HG02571 (cell line): Measurements from ENCODE around the gene OR5T2.
"Not testable (repeated sequence)": the region's sequence is repeated elsewhere in the genome, so short reads cannot be mapped to it uniquely, and the experiment has no call there.

Source experiments
- ATAC-seq: cut with Tn5 transposase; IDR thresholded peaks from one replicate; pipeline ENCODE4 v1.9.1; 2021; ENCODE audit warnings: mild to moderate bottlenecking, moderate library complexity; ENCODE audit not compliant: unreplicated experiment

The OR5T2 gene

GRCh38 chr11:56234155-56234554 is at the start of gene OR5T2:
OR5T2 (minus strand) TSS chr11:56234255; CDS start chr11:56233062, 1,193 bp downstream.
- no peak for ATAC-seq

GRCh38 chr11:56273854-56274253 is 39.8 kb upstream of the OR5T2 start, which contains the start of gene OR5T1:
OR5T1 (plus strand) TSS chr11:56274154; CDS start chr11:56275639, 1,485 bp downstream.
- no peak for ATAC-seq

GRCh38 chr11:56271092-56271491 is 37.0 kb upstream of the OR5T2 start:
- no peak for ATAC-seq

GRCh38 chr11:56251954-56252353 is 17.9 kb upstream of the OR5T2 start, which contains the start of gene OR5T3:
OR5T3 (plus strand) TSS chr11:56252254; CDS start chr11:56252254, 0 bp downstream.
- no peak for ATAC-seq

GRCh38 chr11:56219735-56220134 is 14.3 kb downstream of the OR5T2 start:
- not testable (repeated sequence) for ATAC-seq

GRCh38 chr11:56214537-56214936 is 19.5 kb downstream of the OR5T2 start:
- no peak for ATAC-seq

GRCh38 chr11:56207790-56208189 is 26.3 kb downstream of the OR5T2 start:
- ATAC-seq, result no peak

GRCh38 chr11:56197367-56197766 is 36.7 kb downstream of the OR5T2 start:
- no peak for ATAC-seq

- ATAC-seq, result no peak
Observed at GRCh38 chr11:56196705-56197104, 37.4 kb downstream of the OR5T2 start.

GRCh38 chr11:56188602-56189001 is 45.5 kb downstream of the OR5T2 start:
- ATAC-seq, result no peak

- no peak for ATAC-seq
Observed at GRCh38 chr11:56183459-56183858, 50.6 kb downstream of the OR5T2 start.
